Fibroblast of pulmonary artery (primary cell): ENCODE results near the gene UBE2F.

Experiments used
- DNase-seq: peaks from one replicate; pipeline ENCODE4 v3.0.0-alpha.2; 2010; ENCODE audit warnings: low read depth
- H3K4me3 ChIP-seq: replicated peaks from 2 replicates; pipeline ENCODE4 v1.5.1; 2011; ENCODE audit warnings: low read depth, mild to moderate bottlenecking, control low read depth, low read length, moderate library complexity
- CTCF ChIP-seq: IDR thresholded peaks from 2 replicates; pipeline ENCODE4 v1.5.1; 2011; ENCODE audit warnings: mild to moderate bottlenecking, control low read depth, low read length, inconsistent platforms; ENCODE audit errors: missing control alignments

UBE2F gene

DNA sequence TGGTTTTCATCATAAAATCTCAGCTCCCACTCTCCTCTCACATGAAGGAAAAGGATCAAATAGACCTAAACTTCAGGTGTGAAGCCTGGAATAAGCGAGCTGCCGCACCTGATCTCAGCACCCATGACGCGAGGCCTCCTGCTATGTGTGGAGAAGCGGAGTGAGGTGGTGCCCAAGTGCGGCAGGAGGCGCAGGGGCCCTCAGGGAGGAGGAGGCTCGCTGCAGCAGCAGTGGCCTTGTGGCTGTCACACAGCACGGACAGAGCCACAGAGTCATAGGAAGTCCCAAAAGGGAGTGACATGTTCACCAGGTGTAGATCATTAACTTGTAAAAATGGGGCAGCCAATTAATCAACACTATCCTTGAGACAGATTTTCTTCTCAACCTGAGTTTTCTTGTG, 103.1 kb downstream of the UBE2F start:
- TF ChIP-seq CTCF = no peak
- no peak overlapping the region for H3K4me3 ChIP-seq

DNA sequence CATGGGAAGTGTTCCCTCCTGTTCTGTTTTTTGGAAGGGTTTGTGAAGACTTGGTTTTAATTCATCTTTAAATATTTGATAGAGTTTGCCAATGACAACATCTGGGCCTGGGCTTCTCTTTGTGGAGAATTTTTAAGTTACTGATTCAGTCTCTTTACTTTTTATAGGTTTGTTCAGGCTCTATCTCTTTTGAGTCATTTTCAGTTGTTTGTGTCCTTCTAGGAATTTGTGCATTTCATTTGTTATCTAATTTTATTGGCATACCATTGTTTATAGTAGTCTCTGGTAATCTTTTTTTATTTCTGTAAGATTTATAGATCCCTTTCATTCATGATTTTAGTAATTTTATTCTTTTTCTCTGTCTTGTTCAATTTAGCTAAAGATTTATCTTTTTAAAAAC, 108.6 kb downstream of the UBE2F start:
- no peak for TF ChIP-seq CTCF
- no peak for DNase-seq
- no peak overlapping the region for H3K4me3 ChIP-seq

More for the DNA sequence above, 103.1 kb downstream of the UBE2F start:
- no peak for DNase-seq

- no peak for TF ChIP-seq CTCF
- H3K4me3 ChIP-seq = no peak overlapping the region
- no peak for DNase-seq
Measured at GRCh38 chr2:238077292-238077691, 110.5 kb downstream of the UBE2F start.

- TF ChIP-seq CTCF = no peak
- DNase-seq = no peak
- no peak overlapping the region for H3K4me3 ChIP-seq
Measured at GRCh38 chr2:238079874-238080327, 113.1 kb downstream of the UBE2F start.

GRCh38 chr2:238080518-238080917, 113.7 kb downstream of the UBE2F start:
- DNase-seq = no peak
- no peak for TF ChIP-seq CTCF
- H3K4me3 ChIP-seq = no peak overlapping the region

DNA sequence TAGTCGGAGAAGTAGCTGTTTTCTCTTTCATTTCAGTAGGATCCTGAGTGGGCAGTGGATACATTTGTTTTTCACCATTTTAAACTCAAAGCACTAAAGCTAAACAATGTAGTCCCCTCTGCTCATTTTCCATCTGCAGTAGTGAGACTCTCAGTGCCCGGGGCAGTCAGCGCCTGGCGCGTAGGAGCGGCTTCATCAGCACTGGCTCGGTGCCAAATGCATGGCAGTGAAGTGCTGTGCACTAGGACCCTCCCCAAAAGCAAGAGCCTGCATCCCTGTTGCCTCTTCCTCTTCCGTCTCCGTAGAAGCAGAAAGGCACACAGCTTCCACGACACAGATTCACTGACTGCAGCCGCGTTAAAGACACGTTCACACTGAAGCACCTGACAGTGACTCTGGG, 114.3 kb downstream of the UBE2F start:
- TF ChIP-seq CTCF = no peak
- DNase-seq = no peak
- H3K4me3 ChIP-seq = no peak overlapping the region

- DNase-seq = no peak
- no peak for TF ChIP-seq CTCF
- no peak overlapping the region for H3K4me3 ChIP-seq
Measured at GRCh38 chr2:238081561-238081960, 114.7 kb downstream of the UBE2F start.
